WI38 (cell line): ENCODE results near the gene TTLL11.
A peak's percentile ranks its signal among the peaks of the same experiment; 100 is the strongest.

Experiments
- H3K4me3 ChIP-seq: 2 replicates; pipeline ENCODE4 v1.5.1; 2011; ENCODE audit warnings: low read depth, mild to moderate bottlenecking, control low read depth, low read length
- CTCF ChIP-seq: IDR thresholded peaks from 2 replicates; pipeline ENCODE4 v1.5.1; 2012; ENCODE audit warnings: low read depth, mild to moderate bottlenecking, control low read depth, low read length

The TTLL11 gene

DNA sequence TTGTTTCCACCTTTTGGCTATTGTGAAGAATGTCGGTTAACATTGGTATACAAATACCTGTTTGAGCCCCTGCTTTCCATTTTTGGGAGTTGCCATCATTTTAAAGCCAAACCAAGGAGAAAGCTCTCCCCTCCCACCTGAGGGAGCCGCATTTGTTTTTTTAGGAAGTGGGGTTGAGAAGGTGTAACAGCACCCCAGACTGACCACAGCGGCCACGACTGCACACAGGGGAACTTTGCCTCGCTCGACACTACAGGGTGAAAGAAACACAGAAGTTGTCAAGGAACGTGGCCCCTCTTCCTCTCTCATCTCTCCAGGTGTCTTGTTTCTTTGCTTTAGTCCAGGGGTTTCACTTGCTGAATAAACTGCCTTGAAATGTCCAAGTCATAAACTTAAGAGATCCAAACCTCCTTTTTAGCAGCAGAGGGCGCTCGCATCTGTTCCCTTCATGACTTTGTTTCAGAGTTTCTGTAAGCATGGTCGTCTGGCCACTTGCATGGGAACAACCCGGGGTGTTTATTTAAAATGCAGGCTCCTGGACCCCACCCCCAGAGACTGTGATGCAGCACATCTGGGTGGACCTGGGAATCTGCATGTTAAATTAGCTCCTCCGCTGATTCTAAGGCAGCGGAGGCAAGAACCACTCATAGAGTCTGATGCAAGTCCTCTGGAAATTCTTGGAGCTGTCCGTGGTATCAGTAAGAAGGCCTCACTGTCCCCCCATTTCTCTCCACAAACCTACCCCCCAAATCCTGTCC, 2.1 kb upstream of the TTLL11 start:
- TF ChIP-seq CTCF, result peak; percentile 64
- H3K4me3 ChIP-seq, result no peak overlapping the region

GRCh38 chr9:122091682-122092592, 1.2 kb downstream of the TTLL11 start:
- H3K4me3 ChIP-seq, result peak overlapping the region; percentile 82
- no peak for TF ChIP-seq CTCF

GRCh38 chr9:122090981-122091380, 2.1 kb downstream of the TTLL11 start:
- TF ChIP-seq CTCF, result no peak
- no peak overlapping the region for H3K4me3 ChIP-seq

- H3K4me3 ChIP-seq, result no peak overlapping the region
- TF ChIP-seq CTCF, result no peak
Observed at GRCh38 chr9:122090287-122090883, 2.7 kb downstream of the TTLL11 start.

- TF ChIP-seq CTCF, result no peak
- no peak overlapping the region for H3K4me3 ChIP-seq
Observed at GRCh38 chr9:122088880-122089706, 4.0 kb downstream of the TTLL11 start.

DNA sequence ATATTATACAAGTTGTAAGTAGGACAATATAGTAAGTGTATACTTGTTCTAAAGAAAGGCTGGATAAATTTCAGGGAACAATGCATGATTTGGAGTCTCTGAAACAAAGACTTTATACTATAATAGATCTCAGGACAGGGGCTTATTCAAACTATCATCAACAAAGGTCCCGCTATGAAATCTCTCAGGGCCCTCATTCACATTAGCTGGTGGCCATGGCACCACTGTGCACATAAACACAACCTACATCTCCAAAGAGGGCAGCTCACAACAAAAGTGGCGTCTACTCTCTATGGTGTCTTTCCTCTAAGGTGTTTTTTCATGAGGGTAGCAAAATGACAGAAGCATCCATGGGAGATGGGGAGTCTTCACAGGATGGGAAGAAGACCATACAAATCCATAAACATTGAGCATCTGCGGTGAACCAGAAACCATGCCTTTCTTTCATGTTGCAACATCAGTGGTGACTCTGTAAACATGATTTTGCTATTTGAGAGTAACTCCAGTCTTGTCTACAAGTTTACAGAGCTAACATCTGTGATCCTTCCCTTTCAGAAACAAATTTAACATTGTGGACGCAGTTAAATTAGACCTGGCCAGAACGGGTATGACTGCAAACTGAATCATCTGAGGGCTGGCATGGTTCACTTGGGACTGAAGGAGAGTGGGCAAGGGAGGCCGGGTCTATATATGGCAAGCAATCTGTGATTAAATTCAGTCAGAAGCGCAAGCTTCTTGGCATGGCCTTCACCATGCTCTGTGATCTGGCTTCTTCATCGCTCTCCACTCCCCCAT, 5.5 kb downstream of the TTLL11 start:
- H3K4me3 ChIP-seq, result no peak overlapping the region
- no peak for TF ChIP-seq CTCF
